Muscle layer of colon (tissue), 2 donors: ENCODE measurements around the gene ATP1A2.

Source experiments
- H3K27ac ChIP-seq: one replicate; pipeline ENCODE4 v1.7.0; 2013; ENCODE audit warnings: low read depth, mild to moderate bottlenecking, low read length, moderate library complexity
- H3K27me3 ChIP-seq, 2 donors: one replicate each; pipeline ENCODE4 v1.7.0; 2013; ENCODE audit warnings: low read length in 2 of 2, mild to moderate bottlenecking in 2 of 2; ENCODE audit not compliant: insufficient read depth in 2 of 2, control insufficient read depth in 1 of 2
- H3K36me3 ChIP-seq: one replicate; pipeline ENCODE4 v1.7.0; 2013; ENCODE audit warnings: mild to moderate bottlenecking, low read length; ENCODE audit not compliant: insufficient read depth
- H3K4me1 ChIP-seq: one replicate; pipeline ENCODE4 v1.7.0; 2013; ENCODE audit warnings: mild to moderate bottlenecking, low read length; ENCODE audit not compliant: insufficient read depth
- H3K4me3 ChIP-seq, 2 donors: one replicate each; pipeline ENCODE4 v1.7.0; 2013; ENCODE audit warnings: low read length in 2 of 2, low read depth in 1 of 2, mild to moderate bottlenecking in 1 of 2, moderate library complexity in 1 of 2
- H3K9ac ChIP-seq: one replicate; pipeline ENCODE4 v1.7.0; 2013; ENCODE audit warnings: low read length
- H3K9me3 ChIP-seq: one replicate; pipeline ENCODE4 v1.7.0; 2013; ENCODE audit warnings: mild to moderate bottlenecking, low read length
- donor health status: abdominal sarcoma.
- donor health status: Adenocarcinoma of cecum.

Gene ATP1A2

DNA sequence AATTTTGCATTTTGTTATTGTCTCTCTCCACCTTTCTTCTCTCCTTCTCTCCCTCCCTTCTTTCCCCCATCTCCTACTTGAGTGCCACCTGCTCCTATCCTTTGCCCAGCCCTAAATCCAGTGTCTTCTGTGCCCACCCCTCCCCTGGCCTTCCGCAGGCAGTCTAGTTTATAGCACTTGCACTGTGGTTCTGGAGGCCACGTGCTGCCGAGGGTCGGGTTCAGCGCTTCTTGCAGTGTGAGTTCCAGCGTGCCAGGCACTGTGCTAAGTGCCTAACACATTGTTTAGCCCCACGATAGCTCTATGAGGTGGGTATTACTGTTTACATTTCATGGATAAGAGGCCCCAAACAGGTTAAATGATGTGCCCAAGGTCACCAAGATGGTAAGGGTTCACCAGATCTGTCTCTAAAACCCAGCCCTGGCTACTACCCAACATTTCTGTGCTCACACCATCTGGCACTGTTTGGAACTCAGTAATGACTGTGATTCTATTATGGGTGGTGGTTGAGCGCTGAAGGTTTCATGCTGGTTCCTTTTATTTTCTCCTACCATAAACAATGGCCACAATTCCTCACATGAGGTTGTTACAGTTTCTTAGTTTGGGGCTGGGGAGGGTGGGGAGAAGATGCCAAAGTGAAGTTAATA lies 21.8 kb downstream of the ATP1A2 start:
- Histone ChIP-seq H3K9ac (no peak overlapping the region), H3K27ac (no peak overlapping the region), H3K27me3 (no peaks in the 10 kb centered on the region), H3K4me1 (no peaks in the 10 kb centered on the region), H3K36me3 (peaks cover 84% of the 10 kb centered on the region), H3K4me3 (no peak overlapping the region), H3K9me3 (no peaks in the 10 kb centered on the region)

DNA sequence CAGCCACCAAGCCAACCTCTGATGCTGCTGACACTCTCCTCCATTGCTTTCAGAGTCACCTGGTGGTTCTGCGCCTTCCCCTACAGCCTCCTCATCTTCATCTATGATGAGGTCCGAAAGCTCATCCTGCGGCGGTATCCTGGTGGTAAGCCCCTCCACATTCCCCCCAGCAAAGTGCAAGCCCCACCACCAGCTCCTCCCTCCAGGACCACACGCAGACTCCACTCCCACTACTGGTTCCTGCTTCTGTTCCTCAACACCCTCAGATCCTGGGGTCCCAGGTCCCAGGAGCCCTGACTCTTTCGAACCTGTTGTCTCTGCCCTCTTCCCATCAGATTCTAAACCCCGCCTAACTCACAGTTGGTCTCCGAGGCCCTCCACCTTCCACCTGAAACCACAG lies 24.3 kb downstream of the ATP1A2 start:
- Histone ChIP-seq H3K9ac (no peak overlapping the region), H3K4me1 (no peaks in the 10 kb centered on the region), H3K27ac (no peak overlapping the region), H3K36me3 (peaks cover 62% of the 10 kb centered on the region), H3K27me3 (no peaks in the 10 kb centered on the region), H3K9me3 (no peaks in the 10 kb centered on the region), H3K4me3 (no peak overlapping the region)

DNA sequence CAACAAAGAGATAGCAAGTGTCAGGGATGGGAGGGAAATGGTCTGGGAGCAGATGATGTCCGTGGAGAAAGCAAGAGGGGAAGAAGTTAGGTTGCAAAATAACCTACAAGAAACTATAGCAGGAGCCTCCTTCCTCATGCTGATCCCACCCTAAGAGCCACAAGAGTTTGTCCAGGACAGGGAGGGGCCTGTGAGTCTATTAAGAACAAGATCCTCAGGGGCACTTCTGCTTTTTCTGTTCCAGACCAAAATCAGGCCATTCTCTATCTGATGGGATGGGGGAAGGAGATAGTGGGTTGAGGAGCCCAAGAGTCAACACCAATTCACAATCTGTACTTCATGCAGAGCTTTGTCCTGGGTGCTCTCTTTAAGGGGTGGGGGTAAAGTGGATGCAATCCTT lies 28.1 kb downstream of the ATP1A2 start:
- H3K9me3 ChIP-seq: no peaks in the 10 kb centered on the region
- H3K9ac ChIP-seq: no peak overlapping the region
- H3K4me1 ChIP-seq: no peaks in the 10 kb centered on the region
- peaks cover 29% of the 10 kb centered on the region for H3K36me3 ChIP-seq
- no peak overlapping the region for H3K27ac ChIP-seq
- no peak overlapping the region for H3K4me3 ChIP-seq
- no peaks in the 10 kb centered on the region for H3K27me3 ChIP-seq

DNA sequence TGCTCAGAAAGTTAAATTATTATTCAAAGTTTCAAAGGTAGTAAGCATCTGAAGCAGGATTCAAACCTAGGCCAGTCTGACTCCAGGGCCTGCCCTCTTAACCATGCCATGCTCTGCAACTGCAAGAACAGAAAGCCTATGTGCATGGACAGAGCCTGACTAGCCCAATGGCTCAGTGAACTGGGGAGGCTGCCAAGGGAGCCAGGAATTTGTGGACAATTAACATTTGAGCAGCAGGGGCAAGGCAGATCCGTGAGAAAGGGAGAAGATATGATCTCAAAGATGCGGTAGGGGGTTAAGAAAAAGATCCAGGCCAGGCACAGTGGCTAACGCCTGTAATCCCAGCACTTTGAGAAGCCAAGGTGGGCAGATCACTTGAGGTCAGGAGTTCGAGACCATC lies 29.4 kb downstream of the ATP1A2 start:
- H3K4me3 ChIP-seq: no peak overlapping the region
- no peaks in the 10 kb centered on the region for H3K4me1 ChIP-seq

DNA sequence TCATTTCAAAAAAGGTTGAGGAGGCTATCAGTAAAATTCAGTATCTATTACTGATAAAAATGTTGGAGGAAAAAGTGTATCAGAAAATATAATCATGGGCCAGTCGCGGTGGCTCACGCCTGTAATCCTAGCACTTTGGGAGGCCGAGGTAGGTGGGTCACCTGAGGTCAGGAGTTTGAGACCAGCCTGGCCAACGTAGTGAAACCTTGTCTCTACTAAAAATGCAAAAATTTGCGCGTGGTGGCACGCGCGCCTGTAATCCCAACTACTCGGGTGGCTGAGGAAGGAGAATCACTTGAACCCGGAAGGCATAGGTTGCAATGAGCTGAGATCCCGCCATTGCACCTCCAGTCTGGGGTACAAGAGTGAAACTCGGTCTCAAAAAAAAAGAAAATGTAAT lies 30.5 kb downstream of the ATP1A2 start:
- Histone ChIP-seq H3K36me3 (peaks cover 11% of the 10 kb centered on the region), H3K27me3 (no peaks in the 10 kb centered on the region), H3K9me3 (no peaks in the 10 kb centered on the region), H3K4me1 (no peaks in the 10 kb centered on the region), H3K27ac (no peak overlapping the region), H3K9ac (no peak overlapping the region), H3K4me3 (no peak overlapping the region)

More for the DNA sequence above, 29.4 kb downstream of the ATP1A2 start:
- Histone ChIP-seq H3K27me3 (no peaks in the 10 kb centered on the region), H3K36me3 (peaks cover 22% of the 10 kb centered on the region), H3K27ac (no peak overlapping the region), H3K9me3 (no peaks in the 10 kb centered on the region), H3K9ac (no peak overlapping the region)

DNA sequence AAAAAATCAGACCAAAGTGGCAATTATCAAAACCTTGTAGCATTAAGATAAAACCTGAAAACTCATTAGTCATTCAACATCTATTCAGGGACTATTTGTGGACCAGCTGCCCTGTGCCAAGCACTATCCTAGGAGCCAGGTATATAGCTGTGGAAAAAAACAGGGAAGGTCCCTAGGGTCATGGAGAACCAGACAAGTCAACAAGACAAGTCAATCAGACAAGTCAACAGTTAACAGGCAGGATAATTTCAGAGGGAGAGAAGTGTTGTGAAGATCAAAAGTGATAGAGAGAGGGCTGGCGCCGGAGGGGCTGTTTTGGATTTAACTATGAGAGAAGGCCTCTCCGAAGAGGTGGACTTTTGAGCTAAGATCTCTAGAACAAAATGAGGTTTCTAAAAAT lies 32.6 kb downstream of the ATP1A2 start:
- H3K4me3 ChIP-seq: no peak overlapping the region
- no peaks in the 10 kb centered on the region for H3K36me3 ChIP-seq
- no peaks in the 10 kb centered on the region for H3K9me3 ChIP-seq
- no peak overlapping the region for H3K9ac ChIP-seq
- H3K4me1 ChIP-seq: no peaks in the 10 kb centered on the region
- no peaks in the 10 kb centered on the region for H3K27me3 ChIP-seq
- H3K27ac ChIP-seq: no peak overlapping the region

DNA sequence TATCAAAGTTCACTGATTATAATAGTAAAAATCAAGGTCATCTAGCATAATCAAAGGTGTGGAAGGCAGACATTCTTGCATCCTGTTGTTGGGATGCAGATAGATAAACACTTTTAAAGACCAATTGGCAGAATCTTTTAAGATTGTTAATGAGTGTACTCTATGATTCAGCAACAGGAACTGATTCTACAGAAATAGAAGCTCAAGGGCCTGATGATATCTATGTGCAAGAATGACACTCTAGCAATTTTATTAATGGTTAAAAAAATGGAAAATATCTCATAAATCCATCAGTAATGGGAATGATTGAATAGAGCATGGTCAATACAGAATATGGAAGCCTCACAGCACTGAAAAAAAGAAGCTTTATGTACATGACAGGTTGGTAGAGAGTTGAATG lies 33.7 kb downstream of the ATP1A2 start:
- no peak overlapping the region for H3K9ac ChIP-seq
- H3K4me1 ChIP-seq: no peaks in the 10 kb centered on the region
- H3K27ac ChIP-seq: no peak overlapping the region
- H3K9me3 ChIP-seq: no peaks in the 10 kb centered on the region
- no peak overlapping the region for H3K4me3 ChIP-seq
- H3K36me3 ChIP-seq: no peaks in the 10 kb centered on the region
- H3K27me3 ChIP-seq: no peaks in the 10 kb centered on the region

DNA sequence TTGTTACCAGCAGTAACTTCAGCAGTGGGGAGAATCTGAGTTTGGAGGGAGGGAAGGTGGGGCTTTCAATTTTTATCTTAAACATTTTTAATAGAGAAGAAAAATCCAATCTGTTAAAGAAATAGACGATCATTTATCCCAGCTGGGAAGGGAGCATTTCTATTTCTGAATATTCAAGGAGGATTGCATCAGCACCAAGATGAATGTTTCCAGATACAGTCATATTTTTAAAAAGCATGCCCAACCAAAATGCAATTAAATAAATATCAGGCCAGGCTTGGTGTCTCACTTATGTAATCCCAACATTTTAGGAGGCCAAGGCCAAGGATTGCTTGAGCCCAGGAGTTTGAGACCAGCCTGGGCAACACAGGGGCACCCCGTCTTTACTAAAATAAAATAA lies 34.2 kb downstream of the ATP1A2 start:
- H3K36me3 ChIP-seq: no peaks in the 10 kb centered on the region
- H3K4me3 ChIP-seq: no peak overlapping the region
- no peaks in the 10 kb centered on the region for H3K27me3 ChIP-seq
- no peaks in the 10 kb centered on the region for H3K9me3 ChIP-seq
- H3K4me1 ChIP-seq: no peaks in the 10 kb centered on the region
- H3K9ac ChIP-seq: no peak overlapping the region
- H3K27ac ChIP-seq: no peak overlapping the region

DNA sequence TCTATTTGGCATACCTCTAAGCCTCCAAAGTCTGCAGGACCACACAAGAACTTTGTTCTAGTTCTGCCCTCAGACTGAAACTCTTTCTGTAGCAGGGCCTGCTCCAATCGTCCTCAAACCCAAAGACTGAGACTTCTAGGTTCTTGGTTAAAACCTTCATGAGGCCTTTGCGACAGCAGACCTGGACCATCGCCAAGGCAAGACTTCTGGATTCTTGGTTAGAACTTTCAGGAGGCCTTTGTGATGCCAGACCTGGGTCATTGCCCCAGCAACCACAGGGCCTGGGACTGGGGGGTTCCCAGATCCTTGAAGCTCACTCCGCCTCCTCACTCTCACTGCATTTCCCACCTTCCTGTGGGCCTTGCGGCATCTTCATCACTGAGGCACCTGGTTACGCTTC lies 35.7 kb downstream of the ATP1A2 start, which contains the start of gene ATP1A4:
ATP1A4 (plus strand) TSS at position 301 of the 400 bp plus-strand sequence. CDS start 438 bp downstream, outside the sequence.
- Histone ChIP-seq H3K9me3 (no peaks in the 10 kb centered on the region), H3K27me3 (no peaks in the 10 kb centered on the region), H3K36me3 (no peaks in the 10 kb centered on the region), H3K9ac (no peak within 1 kb of the TSS), H3K4me3 (no peak within 1 kb of the TSS), H3K27ac (no peak within 1 kb of the TSS), H3K4me1 (no peaks in the 10 kb centered on the region)

DNA sequence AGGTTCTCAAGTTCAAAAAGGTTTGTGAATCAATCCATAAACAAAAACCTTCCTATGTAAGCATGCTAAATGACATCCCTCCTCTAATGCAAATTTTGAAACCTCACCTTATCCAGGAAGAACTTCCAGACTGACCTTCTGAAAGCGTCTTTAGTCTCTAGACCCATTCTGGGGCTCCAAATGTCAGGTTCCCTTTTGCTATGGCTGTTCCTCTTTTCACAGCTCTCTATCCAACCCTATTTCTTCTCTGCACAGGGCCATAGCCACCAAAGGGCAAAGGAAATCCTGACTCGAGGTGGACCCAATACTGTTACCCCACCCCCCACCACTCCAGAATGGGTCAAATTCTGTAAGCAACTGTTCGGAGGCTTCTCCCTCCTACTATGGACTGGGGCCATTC lies 39.2 kb downstream of the ATP1A2 start:
- no peaks in the 10 kb centered on the region for H3K27me3 ChIP-seq
- H3K9ac ChIP-seq: no peak overlapping the region
- no peaks in the 10 kb centered on the region for H3K4me1 ChIP-seq
- no peaks in the 10 kb centered on the region for H3K9me3 ChIP-seq
- H3K4me3 ChIP-seq: no peak overlapping the region
- no peak overlapping the region for H3K27ac ChIP-seq
- no peaks in the 10 kb centered on the region for H3K36me3 ChIP-seq

DNA sequence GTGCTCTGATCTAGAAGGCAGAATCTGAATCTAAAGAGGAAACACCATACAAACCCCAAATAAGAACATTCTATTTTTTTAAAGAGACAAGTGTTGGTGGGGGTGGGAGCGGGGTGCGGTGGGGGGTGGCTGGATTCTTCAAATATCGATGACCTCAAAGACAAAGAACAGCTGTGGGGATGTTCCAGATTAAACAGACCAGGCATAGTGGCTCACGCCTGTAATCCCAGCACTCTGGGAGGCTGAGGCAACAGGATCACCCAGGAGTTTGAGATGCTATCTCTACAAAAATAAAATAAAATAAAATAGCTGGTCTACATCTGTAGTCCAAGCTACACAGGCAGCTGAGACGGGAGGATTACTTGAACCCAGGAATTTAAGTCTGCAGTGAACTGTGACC lies 40.8 kb downstream of the ATP1A2 start:
- H3K4me3 ChIP-seq: no peak overlapping the region
- no peaks in the 10 kb centered on the region for H3K9me3 ChIP-seq
- H3K36me3 ChIP-seq: no peaks in the 10 kb centered on the region
- H3K27me3 ChIP-seq: no peaks in the 10 kb centered on the region
- H3K4me1 ChIP-seq: no peaks in the 10 kb centered on the region
- no peak overlapping the region for H3K27ac ChIP-seq
- no peak overlapping the region for H3K9ac ChIP-seq

DNA sequence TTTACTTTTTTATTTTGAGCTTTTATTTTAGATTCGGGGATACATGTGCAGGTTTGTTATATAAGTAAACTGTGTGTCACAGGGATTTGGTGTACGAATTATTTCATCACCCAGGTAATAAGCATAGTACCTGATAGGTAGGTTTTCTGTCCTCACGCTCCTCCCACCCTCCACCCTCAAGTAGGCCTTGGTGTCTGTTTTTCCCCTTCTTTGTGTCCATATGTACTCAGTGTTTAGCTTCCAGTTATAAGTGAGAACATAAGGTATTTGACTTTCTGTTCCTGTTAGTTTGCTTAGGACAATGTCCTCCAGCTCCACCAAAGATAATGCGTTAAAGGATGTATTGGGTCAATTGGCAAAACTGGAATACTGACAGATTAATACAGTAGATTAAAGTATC lies 41.6 kb downstream of the ATP1A2 start:
- Histone ChIP-seq H3K36me3 (no peaks in the 10 kb centered on the region), H3K4me1 (no peaks in the 10 kb centered on the region), H3K27me3 (no peaks in the 10 kb centered on the region), H3K9me3 (no peaks in the 10 kb centered on the region), H3K9ac (no peak overlapping the region), H3K27ac (no peak overlapping the region), H3K4me3 (no peak overlapping the region)
